GM21723 (cell line): ENCODE measurements around the gene GPR32.
"Not testable (repeated sequence)": the region's sequence is repeated elsewhere in the genome, so short reads cannot be mapped to it uniquely, and the experiment has no call there.

Experiments
- ATAC-seq: cut with Tn5 transposase; IDR thresholded peaks from one replicate; pipeline ENCODE4 v1.9.1; 2021; ENCODE audit warnings: mild to moderate bottlenecking, moderate library complexity; ENCODE audit not compliant: unreplicated experiment

GPR32 gene

GRCh38 chr19:50770164-50770563 lies at the start of gene GPR32:
Gene GPR32 (plus strand): TSS chr19:50770464. CDS start chr19:50770601, 137 bp downstream.
- ATAC-seq = not testable (repeated sequence)

GRCh38 chr19:50720921-50721381 lies 49.3 kb upstream of the GPR32 start:
- ATAC-seq = no peak

GRCh38 chr19:50721441-50722137 lies 48.7 kb upstream of the GPR32 start:
- ATAC-seq = no peak

GRCh38 chr19:50722201-50723013 lies 47.9 kb upstream of the GPR32 start:
- no peak for ATAC-seq

- no peak for ATAC-seq
These were observed 47.2 kb upstream of the GPR32 start, which contains the start of gene CLEC11A for GRCh38 chr19:50723069-50723468. Gene CLEC11A (plus strand): TSS chr19:50723364. CDS start chr19:50723526, 162 bp downstream.

GRCh38 chr19:50723735-50724521 lies 46.3 kb upstream of the GPR32 start:
- no peak for ATAC-seq

GRCh38 chr19:50724522-50725217 lies 45.6 kb upstream of the GPR32 start:
- peak; percentile 81 for ATAC-seq

- ATAC-seq = peak; percentile 23
These were observed 44.9 kb upstream of the GPR32 start for GRCh38 chr19:50725218-50725910.

- no peak for ATAC-seq
These were observed 44.4 kb upstream of the GPR32 start for GRCh38 chr19:50725911-50726230.

- ATAC-seq = no peak
These were observed 42.1 kb upstream of the GPR32 start for GRCh38 chr19:50728084-50728737.

- ATAC-seq = no peak
These were observed 40.4 kb upstream of the GPR32 start for GRCh38 chr19:50729894-50730293.

- no peak for ATAC-seq
These were observed 34.4 kb upstream of the GPR32 start for GRCh38 chr19:50735869-50736268.

- no peak for ATAC-seq
These were observed 33.9 kb upstream of the GPR32 start for GRCh38 chr19:50736338-50736737.

GRCh38 chr19:50739132-50739913 lies 30.9 kb upstream of the GPR32 start:
- ATAC-seq = no peak

- ATAC-seq = no peak
These were observed 30.3 kb upstream of the GPR32 start for GRCh38 chr19:50739914-50740426.

- no peak for ATAC-seq
These were observed 28.9 kb upstream of the GPR32 start for GRCh38 chr19:50741179-50741933.

- ATAC-seq = no peak
These were observed 26.7 kb upstream of the GPR32 start for GRCh38 chr19:50743537-50743936.

- no peak for ATAC-seq
These were observed 25.0 kb upstream of the GPR32 start for GRCh38 chr19:50745221-50745620.
